Parathyroid adenoma (tissue), 2 donors: Measurements from ENCODE around the gene DPYD.
A peak's percentile ranks its signal among the peaks of the same experiment; 100 is the strongest.

Experiments used
- H2AFZ ChIP-seq: fragments of 300-600 bp; sonication (generic); one replicate; pipeline ENCODE4 v1.7.0; 2017; ENCODE audit warnings: antibody characterized with exemption, mild to moderate bottlenecking
- H3K27ac ChIP-seq: fragments of 300-600 bp; sonication (generic); one replicate; pipeline ENCODE4 v1.7.0; 2017
- H3K27me3 ChIP-seq: fragments of 300-600 bp; sonication (generic); one replicate; pipeline ENCODE4 v1.7.0; 2017; ENCODE audit warnings: low read length; ENCODE audit not compliant: control insufficient read depth, insufficient read depth
- H3K36me3 ChIP-seq: fragments of 300-600 bp; sonication (generic); one replicate; pipeline ENCODE4 v1.7.0; 2017; ENCODE audit warnings: low read length; ENCODE audit not compliant: control insufficient read depth, insufficient read depth
- H3K4me1 ChIP-seq: fragments of 300-600 bp; sonication (generic); one replicate; pipeline ENCODE4 v1.7.0; 2017; ENCODE audit warnings: control low read depth
- H3K4me2 ChIP-seq: fragments of 300-600 bp; sonication (generic); one replicate; pipeline ENCODE4 v1.7.0; 2017; ENCODE audit warnings: low read length
- H3K4me3 ChIP-seq: fragments of 300-600 bp; sonication (generic); one replicate; pipeline ENCODE4 v1.7.0; 2017; ENCODE audit warnings: low read depth, low read length
- H3K79me2 ChIP-seq: fragments of 300-600 bp; sonication (generic); one replicate; pipeline ENCODE4 v1.7.0; 2017; ENCODE audit warnings: control low read depth
- H3K9ac ChIP-seq: fragments of 300-600 bp; sonication (generic); one replicate; pipeline ENCODE4 v1.7.0; 2017; ENCODE audit warnings: mild to moderate bottlenecking
- H3K9me3 ChIP-seq: fragments of 300-600 bp; sonication (generic); one replicate; pipeline ENCODE4 v1.7.0; 2017; ENCODE audit warnings: low read length; ENCODE audit not compliant: control insufficient read depth
- CTCF ChIP-seq: fragments of 300-600 bp; sonication (generic); IDR thresholded peaks from one replicate; pipeline ENCODE4 v1.7.0; 2017; ENCODE audit warnings: antibody characterized with exemption, mild to moderate bottlenecking
- donor health status: primary hyperparathyroidism.

The DPYD gene

GRCh38 chr1:97920276-97920831 is 480 bp downstream of the DPYD start:
- Histone ChIP-seq H3K27me3 (no peaks in the 10 kb centered on the region), H3K27ac (peak overlapping the region; percentile 78), H3K4me3 (peak overlapping the region; percentile 74), H3K9ac (no peak overlapping the region), H3K36me3 (no peaks in the 10 kb centered on the region), H3K4me2 (peak overlapping the region; percentile 81), H3K4me1 (no peaks in the 10 kb centered on the region), H3K9me3 (no peaks in the 10 kb centered on the region), H3K79me2 (no peaks in the 10 kb centered on the region), H2AFZ (peak overlapping the region; percentile 92)
- TF ChIP-seq CTCF, result no peak

- H3K27me3 ChIP-seq, result no peaks in the 10 kb centered on the region
- H2AFZ ChIP-seq, result peak overlapping the region; percentile 92
- no peak for TF ChIP-seq CTCF
- H3K4me2 ChIP-seq, result peak overlapping the region; percentile 81
- no peak overlapping the region for H3K9ac ChIP-seq
- no peak overlapping the region for H3K27ac ChIP-seq
- no peaks in the 10 kb centered on the region for H3K9me3 ChIP-seq
- no peaks in the 10 kb centered on the region for H3K4me1 ChIP-seq
- no peaks in the 10 kb centered on the region for H3K79me2 ChIP-seq
- H3K36me3 ChIP-seq, result no peaks in the 10 kb centered on the region
- peak overlapping the region; percentile 74 for H3K4me3 ChIP-seq
Measured at GRCh38 chr1:97919585-97920261, 1.1 kb downstream of the DPYD start.

- Histone ChIP-seq H3K4me1 (no peaks in the 10 kb centered on the region), H3K27me3 (no peaks in the 10 kb centered on the region), H3K36me3 (no peaks in the 10 kb centered on the region), H3K9me3 (no peaks in the 10 kb centered on the region), H3K27ac (no peak overlapping the region), H3K4me2 (no peak overlapping the region), H2AFZ (no peak overlapping the region), H3K79me2 (no peaks in the 10 kb centered on the region), H3K9ac (no peak overlapping the region), H3K4me3 (no peak overlapping the region)
- no peak for TF ChIP-seq CTCF
Measured at GRCh38 chr1:97918961-97919360, 1.9 kb downstream of the DPYD start.

- Histone ChIP-seq H3K27me3 (no peaks in the 10 kb centered on the region), H3K9me3 (no peaks in the 10 kb centered on the region), H3K4me1 (no peaks in the 10 kb centered on the region), H3K79me2 (no peaks in the 10 kb centered on the region), H3K4me2 (no peak overlapping the region), H2AFZ (no peak overlapping the region), H3K9ac (no peak overlapping the region), H3K4me3 (no peak overlapping the region), H3K36me3 (no peaks in the 10 kb centered on the region), H3K27ac (no peak overlapping the region)
- no peak for TF ChIP-seq CTCF
Measured at GRCh38 chr1:97913506-97914139, 7.2 kb downstream of the DPYD start.
